Activated naive CD4-positive, alpha-beta T cell treated with anti-CD3 and anti-CD28 coated beads, Interleukin-2, amount 50 U/mL, for 24 hours (primary cell): ENCODE data around the gene MC1R.
"Not testable (repeated sequence)": the region's sequence is repeated elsewhere in the genome, so short reads cannot be mapped to it uniquely, and the experiment has no call there.

Experiments used
- H3K27ac Mint-ChIP-seq: one replicate; pipeline ENCODE4 v1.8.0; 2021; ENCODE audit warnings: mild to moderate bottlenecking, mixed read lengths
- H3K27me3 Mint-ChIP-seq: one replicate; pipeline ENCODE4 v1.8.0; 2021; ENCODE audit warnings: mixed read lengths
- H3K36me3 Mint-ChIP-seq: one replicate; pipeline ENCODE4 v1.8.0; 2021; ENCODE audit warnings: mixed read lengths
- H3K4me1 Mint-ChIP-seq: one replicate; pipeline ENCODE4 v1.8.0; 2021; ENCODE audit warnings: mixed read lengths
- H3K4me3 Mint-ChIP-seq: one replicate; pipeline ENCODE4 v1.8.0; 2021; ENCODE audit warnings: mild to moderate bottlenecking, mixed read lengths
- H3K9me3 Mint-ChIP-seq: one replicate; pipeline ENCODE4 v1.8.0; 2021; ENCODE audit warnings: mixed read lengths

MC1R gene

DNA sequence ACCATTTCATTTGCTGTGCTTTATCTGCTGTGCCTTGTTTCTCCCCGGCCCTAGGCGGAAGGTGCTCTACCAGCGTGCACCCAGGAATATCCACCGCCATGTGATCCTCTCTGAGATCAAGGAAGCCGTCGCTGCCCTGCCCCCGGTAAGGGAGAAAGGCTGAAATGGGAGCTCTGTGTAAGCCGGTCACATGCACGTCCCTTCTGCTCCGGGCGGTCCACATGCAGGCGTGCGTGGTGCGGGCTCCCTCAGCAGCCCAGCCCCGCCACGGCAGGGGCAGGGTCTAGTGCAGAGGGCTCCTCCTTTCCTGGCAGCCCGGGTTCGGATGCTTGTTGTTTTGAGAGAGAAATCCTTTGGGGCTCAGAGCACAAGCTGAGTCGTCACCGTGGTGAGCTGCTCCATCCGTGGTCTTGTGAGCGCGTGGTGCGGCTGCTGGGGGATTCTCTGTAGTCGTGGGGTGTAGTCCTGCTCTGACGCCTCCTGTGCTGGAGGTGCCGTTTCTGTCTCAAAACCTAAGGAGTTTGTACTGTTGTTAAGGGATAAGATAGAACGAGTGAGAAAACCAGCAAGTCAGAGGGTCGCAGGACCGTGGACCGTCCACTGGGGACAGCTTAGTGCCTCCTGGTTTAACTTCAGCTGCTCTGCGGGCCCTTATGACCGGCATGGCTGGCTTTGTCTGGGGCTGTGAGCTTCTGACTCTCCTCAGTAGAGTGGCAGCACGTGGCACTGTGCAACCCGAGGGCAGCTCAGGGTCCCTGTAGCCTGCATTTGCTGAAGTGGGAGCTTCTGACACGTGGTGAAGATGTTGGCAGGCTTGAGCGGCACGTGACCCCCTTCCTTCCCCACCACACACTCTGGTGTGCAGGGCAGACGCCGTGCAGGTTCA, 12.3 kb upstream of the MC1R start:
- H3K4me3 Mint-ChIP-seq: no peak overlapping the region
- no peaks in the 10 kb centered on the region for H3K27me3 Mint-ChIP-seq
- no peak overlapping the region for H3K27ac Mint-ChIP-seq
- no peaks in the 10 kb centered on the region for H3K9me3 Mint-ChIP-seq
- no peaks in the 10 kb centered on the region for H3K36me3 Mint-ChIP-seq
- no peaks in the 10 kb centered on the region for H3K4me1 Mint-ChIP-seq

DNA sequence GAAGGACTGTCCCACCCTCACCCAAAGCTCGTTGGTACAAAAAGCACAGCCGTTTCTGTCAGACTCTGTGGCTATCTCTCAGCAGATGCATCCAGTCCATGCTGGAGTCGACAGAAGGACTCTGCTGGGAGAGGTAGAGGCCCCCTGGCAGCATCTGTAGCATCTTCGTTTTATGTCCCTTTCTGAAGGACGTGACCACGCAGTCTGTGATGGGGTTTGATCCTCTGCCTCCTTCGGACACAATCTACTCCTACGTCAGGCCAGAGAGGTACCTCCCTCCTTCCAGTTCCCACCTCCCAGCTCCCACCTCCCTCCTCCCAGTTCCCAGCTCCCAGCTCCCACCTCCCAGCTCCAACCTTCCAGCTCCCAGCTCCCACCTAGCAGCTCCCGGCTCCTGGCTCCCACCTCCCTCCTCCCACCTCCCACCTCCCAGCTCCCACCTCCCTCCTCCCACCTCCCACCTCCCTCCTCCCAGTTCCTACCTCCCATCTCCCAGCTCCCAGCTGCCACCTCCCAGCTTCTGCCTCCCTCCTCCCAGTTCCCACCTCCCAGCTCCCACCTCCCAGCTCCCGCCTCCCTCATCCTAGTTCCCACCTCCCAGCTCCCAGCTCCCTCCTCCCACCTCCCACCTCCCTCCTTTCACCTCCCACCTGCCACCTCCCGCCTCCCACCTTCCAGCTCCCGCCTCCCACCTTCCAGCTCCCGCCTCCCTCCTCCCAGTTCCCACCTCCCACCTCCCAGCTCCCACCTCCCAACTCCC, 11.4 kb upstream of the MC1R start:
- H3K36me3 Mint-ChIP-seq: no peaks in the 10 kb centered on the region

DNA sequence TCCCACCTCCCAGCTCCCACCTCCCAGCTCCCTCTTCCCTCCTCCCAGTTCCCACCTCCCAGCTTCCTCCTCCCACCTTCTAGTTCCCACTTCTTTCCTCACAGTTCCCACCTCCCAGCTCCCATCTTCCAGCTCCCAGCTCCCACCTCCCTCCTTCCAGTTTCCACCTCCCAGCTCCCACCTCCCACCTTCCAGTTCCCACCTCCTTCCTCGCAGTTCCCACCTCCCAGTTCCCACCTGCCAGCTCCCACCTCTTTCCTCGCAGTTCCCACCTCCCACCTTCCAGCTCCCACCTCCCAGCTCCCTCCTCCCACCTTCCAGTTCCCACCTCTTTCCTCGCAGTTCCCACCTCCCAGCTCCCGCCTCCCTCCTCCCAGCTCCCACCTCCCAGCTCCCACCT, 10.4 kb upstream of the MC1R start:
- H3K4me1 Mint-ChIP-seq: no peaks in the 10 kb centered on the region
- H3K27ac Mint-ChIP-seq: no peak overlapping the region
- no peaks in the 10 kb centered on the region for H3K36me3 Mint-ChIP-seq
- H3K27me3 Mint-ChIP-seq: no peaks in the 10 kb centered on the region
- no peaks in the 10 kb centered on the region for H3K9me3 Mint-ChIP-seq
- no peak overlapping the region for H3K4me3 Mint-ChIP-seq

More for the DNA sequence above, 11.4 kb upstream of the MC1R start:
- Mint-ChIP-seq H3K9me3 (no peaks in the 10 kb centered on the region), H3K4me1 (no peaks in the 10 kb centered on the region), H3K27ac (no peak overlapping the region), H3K4me3 (no peak overlapping the region), H3K27me3 (no peaks in the 10 kb centered on the region)

DNA sequence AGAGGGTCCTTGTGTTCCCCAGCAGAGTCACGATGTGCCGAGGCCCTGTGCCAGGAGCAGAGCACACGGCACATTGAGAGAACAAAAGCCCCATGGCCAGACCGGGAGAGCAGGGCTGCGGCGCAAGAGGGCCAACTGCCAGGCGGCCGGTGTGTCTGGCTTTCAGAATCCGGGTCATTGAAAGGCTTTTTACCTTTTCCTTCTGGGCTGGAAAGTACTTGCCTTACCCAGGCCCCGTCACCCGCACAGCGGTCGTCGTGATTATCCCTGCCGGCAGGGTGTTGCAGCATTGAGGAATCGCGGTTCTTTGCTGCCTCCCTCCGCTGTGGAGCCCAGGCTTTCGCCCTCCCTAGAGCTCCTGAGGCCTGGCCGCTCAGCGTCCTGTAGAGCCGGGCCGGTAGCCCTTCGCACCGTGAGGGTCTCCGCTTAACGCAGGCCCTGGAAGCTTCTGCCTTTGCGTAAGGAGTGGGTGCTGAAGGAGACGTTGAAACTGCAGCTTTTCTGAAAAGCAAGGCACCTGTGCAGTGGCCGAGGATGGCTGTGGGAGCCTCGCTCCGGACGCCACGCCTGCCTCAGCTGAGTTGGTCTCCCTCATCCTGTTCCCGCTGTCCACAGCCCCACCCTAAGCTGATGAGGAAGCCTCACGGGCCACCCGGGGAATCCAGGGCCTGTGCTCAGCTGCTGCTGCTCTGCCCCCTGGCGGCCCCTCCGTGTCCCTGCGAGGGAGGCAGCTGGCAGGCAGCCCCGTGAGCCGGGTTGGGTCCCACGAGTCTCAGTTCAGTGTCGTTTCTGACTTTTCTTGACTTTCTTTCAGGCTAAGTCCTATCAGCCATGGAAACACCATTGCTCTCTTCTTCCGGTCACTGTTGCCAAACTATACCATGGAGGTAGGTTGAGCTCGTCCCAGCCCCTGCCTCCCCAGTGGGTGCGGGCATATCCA, 8.6 kb upstream of the MC1R start:
- Mint-ChIP-seq H3K36me3 (no peaks in the 10 kb centered on the region), H3K27me3 (no peaks in the 10 kb centered on the region)

DNA sequence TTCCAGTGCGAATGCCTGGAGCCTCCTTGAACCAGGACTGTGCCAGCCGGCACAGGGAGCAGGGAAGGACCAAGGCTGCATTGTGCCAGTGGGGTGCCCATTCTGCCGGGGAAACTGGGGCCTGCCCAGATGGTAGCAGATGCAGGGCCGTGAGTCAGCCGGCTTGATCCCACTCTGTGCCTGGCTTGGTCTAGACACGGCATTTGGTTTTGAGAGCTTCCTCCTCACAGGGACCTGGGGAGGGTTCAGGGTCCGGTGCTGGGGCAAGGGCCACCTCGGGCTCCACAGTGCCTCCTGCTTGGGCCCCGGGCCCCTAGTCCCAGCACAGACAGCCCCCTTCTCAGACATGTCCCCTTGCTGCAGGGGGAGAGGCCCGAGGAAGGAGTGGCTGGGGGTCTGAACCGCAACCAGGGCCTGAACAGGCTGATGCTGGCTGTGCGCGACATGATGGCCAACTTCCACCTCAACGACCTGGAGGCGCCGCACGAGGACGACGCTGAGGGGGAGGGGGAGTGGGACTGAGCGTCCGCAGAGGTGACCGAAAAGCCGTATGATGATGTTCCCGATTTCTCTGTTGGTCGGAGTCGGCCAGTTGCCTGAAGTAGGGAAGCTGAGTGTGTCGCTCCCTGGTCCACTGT, 7.8 kb upstream of the MC1R start:
- no peaks in the 10 kb centered on the region for H3K9me3 Mint-ChIP-seq
- H3K4me3 Mint-ChIP-seq: no peak overlapping the region
- H3K27ac Mint-ChIP-seq: peak overlapping the region; percentile 74
- H3K27me3 Mint-ChIP-seq: no peaks in the 10 kb centered on the region
- no peaks in the 10 kb centered on the region for H3K4me1 Mint-ChIP-seq
- no peaks in the 10 kb centered on the region for H3K36me3 Mint-ChIP-seq

More for the DNA sequence above, 8.6 kb upstream of the MC1R start:
- H3K4me3 Mint-ChIP-seq: no peak overlapping the region
- no peaks in the 10 kb centered on the region for H3K9me3 Mint-ChIP-seq
- H3K27ac Mint-ChIP-seq: no peak overlapping the region
- H3K4me1 Mint-ChIP-seq: no peaks in the 10 kb centered on the region

DNA sequence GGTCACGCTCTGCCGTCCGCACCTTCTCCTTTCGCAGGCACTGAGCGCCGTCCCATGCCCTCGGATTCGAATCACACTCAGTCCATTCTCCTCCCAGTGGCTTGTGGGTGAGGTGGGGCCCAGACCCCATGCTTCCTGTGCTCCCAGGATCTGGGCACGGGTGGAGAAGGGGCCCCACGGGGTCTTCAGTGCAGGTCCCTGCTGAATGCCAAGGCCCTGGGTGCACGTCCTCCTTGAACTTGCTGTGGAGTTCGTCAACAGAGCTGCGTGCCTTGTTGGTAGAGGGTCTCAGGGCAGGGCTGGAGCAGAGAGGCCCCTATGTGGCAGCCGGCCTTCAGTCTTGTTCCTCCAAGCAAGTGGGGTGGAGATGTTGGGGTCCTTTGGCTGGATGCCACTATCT, 7.3 kb upstream of the MC1R start:
- no peaks in the 10 kb centered on the region for H3K36me3 Mint-ChIP-seq

DNA sequence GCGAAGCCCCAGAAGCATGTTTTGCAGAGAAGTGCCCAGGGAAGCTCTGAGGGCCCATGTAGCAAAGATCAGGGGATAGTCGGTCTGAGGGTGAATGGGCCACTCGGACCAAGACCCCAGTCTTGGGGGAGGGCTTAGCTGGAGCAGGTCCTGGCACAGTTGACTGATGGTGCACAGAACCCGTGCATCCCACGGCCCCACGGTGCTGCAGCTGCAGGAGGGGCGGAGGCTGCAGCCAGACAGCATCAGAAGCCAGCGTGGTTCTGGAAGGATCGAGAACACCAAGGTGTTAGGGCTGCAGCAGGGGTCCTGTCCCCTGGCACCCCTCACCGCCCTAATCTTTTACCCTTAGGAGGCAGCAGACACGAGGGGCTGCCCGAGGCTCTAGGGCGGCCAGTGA, 6.5 kb upstream of the MC1R start:
- H3K36me3 Mint-ChIP-seq: no peaks in the 10 kb centered on the region
- no peaks in the 10 kb centered on the region for H3K27me3 Mint-ChIP-seq
- no peak overlapping the region for H3K27ac Mint-ChIP-seq
- H3K4me1 Mint-ChIP-seq: peaks cover 3% of the 10 kb centered on the region
- H3K4me3 Mint-ChIP-seq: no peak overlapping the region
- no peaks in the 10 kb centered on the region for H3K9me3 Mint-ChIP-seq

More for the DNA sequence above, 7.3 kb upstream of the MC1R start:
- Mint-ChIP-seq H3K4me1 (peaks cover 3% of the 10 kb centered on the region), H3K27me3 (no peaks in the 10 kb centered on the region), H3K9me3 (no peaks in the 10 kb centered on the region), H3K27ac (peak overlapping the region; percentile 74), H3K4me3 (no peak overlapping the region)

DNA sequence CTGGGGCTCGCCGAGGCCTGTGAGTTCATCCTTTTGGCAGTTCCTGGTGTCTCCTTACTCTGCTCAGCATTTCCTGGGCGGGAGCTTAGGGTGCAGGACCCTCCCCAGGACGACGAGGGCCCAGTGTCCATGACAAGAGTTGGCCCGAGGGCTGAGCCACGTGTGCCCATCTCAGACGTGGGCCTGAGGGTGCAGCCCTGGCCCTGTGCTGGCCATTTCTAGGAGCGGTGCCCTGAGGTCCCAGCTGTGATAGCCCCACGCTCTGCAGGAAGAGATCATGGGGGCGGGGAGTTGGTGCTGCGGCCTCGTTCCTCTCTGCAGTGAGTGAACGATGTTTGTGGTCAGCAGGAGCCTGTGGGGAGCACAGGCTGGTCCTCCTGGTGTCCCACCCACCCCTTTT, 6.0 kb upstream of the MC1R start:
- H3K4me1 Mint-ChIP-seq: peaks cover 7% of the 10 kb centered on the region
- H3K36me3 Mint-ChIP-seq: no peaks in the 10 kb centered on the region
- no peak overlapping the region for H3K4me3 Mint-ChIP-seq
- H3K27ac Mint-ChIP-seq: no peak overlapping the region
- no peaks in the 10 kb centered on the region for H3K9me3 Mint-ChIP-seq
- H3K27me3 Mint-ChIP-seq: no peaks in the 10 kb centered on the region

DNA sequence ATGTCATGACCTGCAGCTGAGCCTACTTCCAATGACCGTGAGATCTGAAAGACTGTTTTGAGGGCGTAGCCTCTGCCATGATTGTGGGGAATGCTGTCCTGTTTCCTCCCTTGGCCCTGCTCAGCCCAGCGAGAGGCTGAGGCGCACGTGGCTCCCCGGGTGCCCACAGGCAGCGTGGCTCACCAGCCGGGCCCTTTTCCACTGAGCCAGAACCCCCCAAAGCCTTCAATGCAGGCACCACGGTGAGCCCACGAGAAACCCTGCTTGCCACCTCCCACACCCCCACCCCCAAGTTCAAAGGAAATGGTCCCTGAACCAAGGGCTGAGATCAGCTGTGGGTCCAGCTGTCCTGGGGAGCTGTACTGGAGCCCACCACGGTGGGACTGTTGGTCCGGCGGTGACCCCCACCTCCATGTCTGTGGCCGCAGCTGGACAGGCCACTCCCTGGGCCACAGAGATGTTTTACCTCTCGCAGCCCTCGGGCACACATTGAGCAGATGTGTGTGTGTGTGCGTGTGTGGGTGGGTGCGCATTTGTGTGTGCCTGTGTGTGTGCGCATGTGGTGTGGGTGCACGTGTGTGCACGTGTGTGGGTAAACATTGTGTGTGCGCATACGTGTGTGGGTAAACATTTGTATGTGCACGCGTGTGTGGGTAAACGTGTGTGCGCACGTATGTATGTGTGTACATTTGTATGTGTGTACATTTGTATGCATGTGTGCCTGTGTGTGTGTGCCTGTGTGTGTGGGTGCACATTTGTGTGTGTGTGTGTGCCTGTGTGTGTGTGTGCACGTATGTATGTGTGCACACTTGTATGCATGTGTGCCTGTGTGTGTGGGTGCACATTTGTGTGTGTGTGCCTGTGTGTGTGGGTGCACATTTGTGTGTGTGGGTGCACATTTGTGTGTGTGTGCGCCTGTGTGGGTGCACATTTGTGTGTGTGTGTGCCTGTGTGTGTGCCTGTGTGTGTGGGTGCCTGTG, 5.0 kb upstream of the MC1R start:
- H3K27me3 Mint-ChIP-seq: peaks cover 1% of the 10 kb centered on the region
- H3K4me1 Mint-ChIP-seq: peaks cover 13% of the 10 kb centered on the region
- H3K27ac Mint-ChIP-seq: no peak overlapping the region
- no peaks in the 10 kb centered on the region for H3K36me3 Mint-ChIP-seq
- no peak overlapping the region for H3K4me3 Mint-ChIP-seq
- no peaks in the 10 kb centered on the region for H3K9me3 Mint-ChIP-seq

DNA sequence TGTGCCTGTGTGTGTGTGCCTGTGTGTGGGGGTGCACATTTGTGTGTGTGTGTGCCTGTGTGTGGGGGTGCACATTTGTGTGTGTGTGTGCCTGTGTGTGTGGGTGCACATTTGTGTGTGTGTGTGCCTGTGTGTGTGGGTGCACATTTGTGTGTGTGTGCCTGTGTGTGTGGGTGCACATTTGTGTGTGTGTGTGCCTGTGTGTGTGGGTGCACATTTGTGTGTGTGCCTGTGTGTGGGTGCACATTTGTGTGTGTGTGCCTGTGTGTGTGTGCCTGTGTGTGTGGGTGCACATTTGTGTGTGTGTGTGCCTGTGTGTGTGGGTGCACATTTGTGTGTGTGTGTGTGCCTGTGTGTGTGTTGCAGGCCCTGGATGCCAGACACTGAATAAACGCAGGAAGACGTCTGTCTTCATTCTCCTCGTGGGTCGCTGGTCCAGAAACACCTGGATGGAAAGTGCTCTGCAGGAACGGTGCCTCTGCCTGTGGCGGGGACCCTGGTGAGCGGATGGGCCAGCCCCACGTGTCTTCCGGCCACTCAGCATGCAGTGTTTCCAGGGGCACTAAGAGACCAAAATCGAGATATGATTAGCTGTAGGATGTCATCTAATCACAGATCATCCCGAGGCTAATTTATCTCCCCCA, 3.9 kb upstream of the MC1R start:
- not testable (repeated sequence) for H3K9me3 Mint-ChIP-seq, H3K27me3 Mint-ChIP-seq, H3K36me3 Mint-ChIP-seq, H3K4me3 Mint-ChIP-seq, H3K27ac Mint-ChIP-seq
- peaks cover 20% of the 10 kb centered on the region for H3K4me1 Mint-ChIP-seq

DNA sequence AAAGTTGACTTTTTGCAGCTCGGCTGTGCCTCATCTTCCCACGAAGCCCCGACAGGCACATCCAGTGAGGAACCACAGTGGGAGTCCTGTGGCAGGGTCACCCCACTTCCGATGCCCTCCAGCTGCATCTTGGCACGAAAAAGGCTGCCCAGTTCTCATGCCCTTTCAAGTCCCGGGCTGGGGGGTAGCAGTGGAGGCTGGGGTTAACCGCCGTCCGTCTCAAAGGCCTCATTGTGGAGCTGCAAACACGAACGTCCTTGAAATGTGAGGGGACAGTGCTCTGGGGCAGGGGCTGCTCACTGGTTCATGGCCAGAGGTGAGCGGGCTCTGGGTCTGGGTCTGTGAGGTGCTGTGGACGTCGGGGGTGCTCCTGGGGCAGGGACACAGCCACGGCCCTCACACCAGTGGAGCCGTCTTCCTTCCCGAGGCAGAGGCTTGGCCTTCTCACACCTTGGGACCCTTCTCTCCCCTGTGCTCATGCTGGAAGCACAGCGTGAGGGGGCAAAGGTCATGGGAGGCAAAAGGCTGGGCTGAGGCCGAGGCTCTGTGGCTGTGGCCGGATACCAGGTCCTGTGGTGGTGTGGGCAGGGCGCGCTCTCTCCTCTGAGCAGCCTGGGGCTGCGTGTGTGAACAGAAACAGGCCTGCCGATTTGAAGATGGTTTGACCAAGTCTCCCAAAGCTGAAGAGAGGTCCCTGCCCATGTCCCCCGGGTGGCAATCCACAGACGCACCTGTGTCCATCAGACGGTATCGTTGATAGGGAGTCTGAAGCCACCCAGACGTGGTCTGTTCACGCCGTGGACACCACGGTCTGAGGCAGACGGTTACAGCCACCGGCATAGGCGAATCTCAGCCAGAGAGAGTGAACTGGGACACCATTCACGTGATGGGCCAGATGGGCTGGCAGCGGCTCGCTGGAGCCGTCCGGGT, 3.1 kb upstream of the MC1R start:
- H3K27me3 Mint-ChIP-seq: peaks cover 5% of the 10 kb centered on the region
- no peak overlapping the region for H3K27ac Mint-ChIP-seq
- H3K4me3 Mint-ChIP-seq: peak overlapping the region; percentile 51
- peaks cover 25% of the 10 kb centered on the region for H3K4me1 Mint-ChIP-seq
- no peaks in the 10 kb centered on the region for H3K36me3 Mint-ChIP-seq
- no peaks in the 10 kb centered on the region for H3K9me3 Mint-ChIP-seq

DNA sequence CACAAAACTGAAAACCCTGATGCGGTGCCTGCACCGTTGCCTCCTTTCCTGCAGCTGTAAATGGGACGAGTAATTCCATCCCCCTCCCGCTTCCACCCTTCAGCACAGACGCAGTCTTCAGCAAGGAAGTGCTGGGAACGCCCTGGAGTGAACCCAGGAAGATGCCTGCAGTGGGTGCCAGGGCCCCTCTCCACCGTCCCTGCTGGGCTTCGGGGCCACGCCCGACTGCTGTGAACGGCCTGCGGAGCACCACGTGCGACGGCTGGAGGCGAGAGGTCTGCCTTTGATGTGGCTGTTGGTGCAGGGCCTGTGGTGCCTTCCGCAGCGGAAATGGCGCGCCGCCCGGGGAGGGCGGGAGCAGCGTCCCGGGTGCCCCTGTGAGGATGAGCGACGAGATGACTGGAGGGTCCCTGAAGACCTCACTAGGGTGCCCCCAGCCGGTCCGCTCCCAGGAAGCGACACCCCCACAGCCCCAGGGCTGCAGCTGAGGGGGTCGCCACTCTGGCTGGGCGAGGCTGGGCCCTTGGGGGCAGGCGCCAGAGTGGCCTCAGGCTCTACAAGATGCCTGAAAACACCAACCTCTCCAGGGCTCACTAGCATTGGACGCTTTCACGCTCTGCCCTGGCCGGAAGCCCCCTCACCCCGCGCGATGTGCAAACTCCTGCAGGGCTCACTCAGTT, 749 bp upstream of the MC1R start:
- Mint-ChIP-seq H3K27me3 (peaks cover 12% of the 10 kb centered on the region), H3K4me1 (peaks cover 35% of the 10 kb centered on the region), H3K4me3 (peak overlapping the region; percentile 61), H3K9me3 (no peaks in the 10 kb centered on the region), H3K27ac (no peak overlapping the region), H3K36me3 (no peaks in the 10 kb centered on the region)
